Kasumi-1 (cell line): ENCODE results near the gene LBR.
"Not testable (repeated sequence)": the region's sequence is repeated elsewhere in the genome, so short reads cannot be mapped to it uniquely, and the experiment has no call there.

ENCODE experiments used
- DNase-seq, 2 experiments: peaks; one replicate each; lab custom pipeline; 2025; lab: John Stamatoyannopoulos, UW

The LBR gene

DNA sequence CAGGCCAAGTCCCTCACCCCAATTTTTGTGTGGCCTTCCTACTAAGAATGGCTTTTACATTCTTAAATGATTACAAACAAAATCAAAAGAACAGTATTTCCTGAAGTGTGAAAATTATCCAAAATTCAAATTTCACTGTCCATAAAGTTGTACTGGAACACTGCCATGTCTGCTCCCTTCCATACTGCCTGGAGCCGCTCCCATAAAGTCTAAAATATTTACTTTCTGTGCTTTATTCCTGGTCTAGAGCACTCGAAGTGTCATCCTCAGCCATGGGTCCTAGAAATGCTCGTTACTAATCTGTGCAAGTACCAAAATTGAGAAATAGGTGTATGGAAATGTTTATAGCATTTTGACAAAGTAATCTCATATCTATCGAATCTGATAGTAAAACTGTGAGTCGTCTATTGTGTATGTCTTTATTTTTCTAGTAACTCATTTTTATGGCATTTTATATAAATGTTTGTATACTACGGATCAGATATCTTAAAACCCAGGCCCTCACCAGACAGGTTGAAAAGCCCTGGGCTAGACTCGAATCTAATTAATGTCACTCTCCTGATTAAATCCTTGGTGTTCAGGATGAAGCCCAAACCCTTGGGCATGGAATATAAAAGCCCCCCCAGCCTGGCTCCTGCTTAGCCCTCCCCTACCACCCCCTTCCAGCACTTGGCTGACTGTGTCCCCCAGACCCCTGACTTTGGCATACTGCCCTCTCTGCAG is 4.9 kb downstream of the LBR start:
- no peak for DNase-seq

GRCh38 chr1:225422031-225422605 is 5.7 kb downstream of the LBR start:
- peak; percentile 50 to 66 for DNase-seq

DNA sequence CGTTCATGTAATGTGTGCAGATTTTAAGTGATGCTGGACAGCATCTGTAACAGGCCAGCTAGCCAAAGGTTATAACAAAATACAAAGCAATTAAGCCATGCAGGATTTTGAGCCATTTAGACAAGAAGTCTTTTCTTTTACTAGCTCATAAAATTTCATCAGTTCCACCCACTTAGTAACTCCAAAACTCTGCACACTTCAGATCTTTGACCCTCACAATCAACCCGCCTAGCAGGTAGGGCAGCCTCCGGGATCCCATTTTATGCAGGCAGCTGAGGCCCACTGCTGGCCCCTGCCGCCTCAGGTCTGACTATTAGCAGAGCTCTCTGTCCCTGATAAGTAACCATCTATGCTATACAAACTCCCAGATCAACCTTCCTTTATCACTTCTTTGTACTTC is 9.2 kb downstream of the LBR start:
- no peak for DNase-seq

GRCh38 chr1:225418059-225418458 is 9.8 kb downstream of the LBR start:
- no peak for DNase-seq

GRCh38 chr1:225415967-225416745 is 11.7 kb downstream of the LBR start:
- DNase-seq = no peak

- DNase-seq = peak in 1 of 2 experiments; percentile 18
Measured at GRCh38 chr1:225415307-225415706, 12.5 kb downstream of the LBR start.

- no peak for DNase-seq
Measured at GRCh38 chr1:225413708-225414375, 14.0 kb downstream of the LBR start.

GRCh38 chr1:225412803-225413351 is 15.0 kb downstream of the LBR start:
- DNase-seq = no peak

DNA sequence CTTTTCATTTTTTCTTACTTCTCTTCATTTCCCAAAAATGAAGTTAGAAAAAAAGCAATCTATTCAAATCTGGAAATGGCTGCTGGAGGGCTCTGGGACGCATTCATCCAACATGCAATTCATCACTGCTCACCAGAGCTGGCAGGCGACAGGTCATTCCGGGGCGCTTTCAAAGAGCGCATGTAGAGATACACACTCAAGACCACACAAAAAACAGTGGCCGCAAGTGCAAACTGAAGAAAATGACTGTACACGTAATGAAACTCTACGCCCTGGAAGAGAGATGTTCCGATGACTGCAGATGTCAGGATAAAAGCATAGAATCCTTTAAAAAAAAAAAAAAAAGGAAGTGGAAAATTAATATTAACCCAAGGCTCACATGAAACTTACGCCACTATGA is 15.5 kb downstream of the LBR start:
- DNase-seq = no peak

- DNase-seq = no peak
Measured at GRCh38 chr1:225410036-225410435, 17.8 kb downstream of the LBR start.

DNA sequence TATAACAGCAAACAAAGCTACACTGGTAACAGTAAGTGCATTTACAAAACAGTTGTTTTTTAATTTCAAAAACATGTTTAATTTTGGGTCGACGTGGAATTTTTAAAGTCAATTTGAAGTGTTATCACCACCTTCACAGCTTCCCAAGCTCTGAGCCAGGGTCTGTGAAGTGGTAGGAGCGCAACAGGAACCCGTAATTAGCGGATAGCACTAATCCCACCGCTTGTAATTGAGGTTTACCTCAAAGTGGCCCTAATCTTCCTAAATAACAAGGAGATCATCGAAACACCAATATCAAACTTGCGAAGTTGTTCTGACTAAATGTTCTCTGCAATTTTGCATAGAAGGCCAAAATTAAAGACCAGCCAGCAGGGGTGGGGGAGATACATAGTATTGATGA is 18.8 kb downstream of the LBR start:
- no peak for DNase-seq

DNA sequence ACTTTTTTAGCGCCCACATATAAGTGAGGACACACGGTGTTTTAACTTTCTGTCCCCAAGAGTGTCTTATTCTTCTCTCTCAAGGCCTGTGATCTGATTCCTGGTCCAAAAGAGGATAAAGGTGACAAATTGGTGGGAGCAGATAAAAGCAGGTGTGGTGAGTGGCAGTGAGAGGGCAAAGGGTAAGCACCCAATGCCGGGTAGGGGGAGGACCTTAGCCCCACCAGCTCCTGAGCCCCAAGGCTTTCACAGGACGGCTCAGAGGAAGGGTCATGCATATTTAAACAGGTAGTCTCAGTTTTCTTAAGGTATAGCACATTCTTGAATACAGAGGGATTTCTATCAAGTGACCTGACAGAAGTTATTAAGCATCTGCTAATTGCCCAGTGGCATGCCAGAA is 19.6 kb downstream of the LBR start:
- DNase-seq = no peak

- DNase-seq = no peak
Measured at GRCh38 chr1:225407755-225408154, 20.1 kb downstream of the LBR start.

- DNase-seq = no peak
Measured at GRCh38 chr1:225406976-225407725, 20.7 kb downstream of the LBR start.

- DNase-seq = no peak
Measured at GRCh38 chr1:225400968-225401367, 26.9 kb downstream of the LBR start.

- DNase-seq = no peak
Measured at GRCh38 chr1:225396357-225396756, 31.5 kb downstream of the LBR start.

GRCh38 chr1:225389843-225390242 is 38.0 kb downstream of the LBR start:
- DNase-seq = no peak

DNA sequence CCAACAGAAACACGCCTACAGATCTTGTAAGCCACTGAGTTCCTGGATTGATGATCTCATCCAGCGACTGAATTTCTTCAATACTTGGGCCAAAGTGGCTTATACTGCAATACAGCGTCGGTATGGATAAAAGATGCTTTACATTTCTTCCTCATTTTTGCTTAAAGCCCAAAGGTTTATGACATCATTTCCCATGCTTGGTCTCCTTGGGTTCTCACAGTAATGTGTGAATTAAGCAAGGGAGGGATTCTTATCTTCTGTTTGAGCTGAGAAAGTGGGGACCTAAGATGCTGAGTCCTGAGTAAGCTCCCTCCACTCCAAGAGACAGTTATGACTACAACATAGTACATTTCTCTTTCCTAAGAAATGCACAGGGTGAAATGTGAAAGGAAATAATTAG is 39.5 kb downstream of the LBR start:
- no peak for DNase-seq

GRCh38 chr1:225386860-225387259 is 41.0 kb downstream of the LBR start:
- DNase-seq = not testable (repeated sequence)

DNA sequence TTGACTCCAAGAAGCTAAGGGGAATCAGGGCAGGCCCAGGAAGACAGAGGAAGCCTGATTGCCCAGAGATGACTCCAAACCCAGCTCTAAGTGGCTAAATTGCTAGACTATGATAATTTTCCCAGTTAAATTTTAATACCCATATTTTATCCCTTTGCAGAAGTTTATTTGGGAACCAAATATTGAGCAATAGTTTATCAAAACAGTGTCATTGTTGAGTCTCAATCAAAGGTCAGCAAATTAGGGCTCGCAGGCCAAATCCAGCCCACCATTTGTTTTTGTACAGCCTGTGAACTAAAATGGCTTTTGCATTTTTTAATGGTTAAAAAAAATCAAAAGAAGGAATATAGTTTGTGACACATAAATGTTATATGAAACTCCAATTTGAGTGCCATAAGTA is 47.1 kb downstream of the LBR start:
- DNase-seq = no peak

GRCh38 chr1:225378880-225379279 is 49.0 kb downstream of the LBR start:
- no peak for DNase-seq

DNA sequence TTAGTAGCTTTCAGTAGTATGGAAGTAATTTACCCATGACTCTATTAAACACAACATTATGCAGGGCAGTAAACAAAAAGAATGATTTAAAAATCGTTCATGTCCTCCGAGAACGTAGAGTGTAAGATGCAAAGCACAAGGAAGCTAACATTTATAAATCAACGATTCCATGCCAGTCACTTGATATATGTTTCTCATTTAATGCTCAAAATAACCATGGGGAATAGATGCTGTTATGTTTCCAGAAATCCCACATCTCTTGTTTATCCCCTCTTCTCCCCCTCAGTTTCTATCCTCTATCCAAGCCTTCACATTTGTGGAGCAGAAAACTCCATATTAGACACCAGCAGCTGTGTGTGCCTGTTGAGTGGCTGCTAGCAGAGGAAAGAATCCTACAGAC is 52.8 kb downstream of the LBR start:
- DNase-seq = no peak
